Endothelial cell (in vitro differentiated cells): ENCODE measurements around the gene PLXNB2. TPM values are rescaled to one million over a fixed set of nuclear protein-coding genes. Genes with fewer than 3 reads are reported as not detected.
"Not testable (repeated sequence)": the region's sequence is repeated elsewhere in the genome, so short reads cannot be mapped to it uniquely, and the experiment has no call there.

Source experiments
- DNase-seq: peaks from one replicate; pipeline ENCODE4 v3.0.0; 2021; ENCODE audit warnings: low spot score
- H3K27ac Mint-ChIP-seq: one replicate; pipeline ENCODE4 v1.8.0; 2021; ENCODE audit warnings: mixed read lengths, inconsistent platforms; ENCODE audit not compliant: unreplicated experiment
- H3K27me3 Mint-ChIP-seq: one replicate; pipeline ENCODE4 v1.8.0; 2021; ENCODE audit warnings: mild to moderate bottlenecking, moderate library complexity, mixed read lengths, inconsistent platforms; ENCODE audit not compliant: unreplicated experiment
- H3K36me3 Mint-ChIP-seq: one replicate; pipeline ENCODE4 v1.8.0; 2021; ENCODE audit warnings: mild to moderate bottlenecking, low read depth, mixed read lengths, inconsistent platforms; ENCODE audit not compliant: unreplicated experiment
- H3K4me1 Mint-ChIP-seq: one replicate; pipeline ENCODE4 v1.8.0; 2021; ENCODE audit warnings: mild to moderate bottlenecking, mixed read lengths, inconsistent platforms; ENCODE audit not compliant: unreplicated experiment
- H3K4me3 Mint-ChIP-seq: one replicate; pipeline ENCODE4 v1.8.0; 2021; ENCODE audit warnings: mild to moderate bottlenecking, mixed read lengths, inconsistent platforms; ENCODE audit not compliant: unreplicated experiment
- H3K9me3 Mint-ChIP-seq: one replicate; pipeline ENCODE4 v1.8.0; 2021; ENCODE audit warnings: mixed read lengths, inconsistent platforms; ENCODE audit not compliant: unreplicated experiment
- total RNA-seq: library from RNA; stranded (reverse); fragmentation: NEBNext Ultra II Directional; extraction: Animal tissue kit (Norgen Biotek cat#: 25700); gene quantifications from one replicate; pipeline ENCODE4 v1.2.1, GENCODE V29; 2021; ENCODE audit not compliant: unreplicated experiment
- TF ChIP-seq, protein P1 (sequence below): fragments of 200-600 bp; sonication (generic); IDR thresholded peaks from one replicate; pipeline ENCODE4 v1.5.0; 2021; ENCODE audit warnings: antibody characterized with exemption; ENCODE audit not compliant: unreplicated experiment

Gene PLXNB2
- total RNA-seq, 1 donor from 2014 or later: 96.5 TPM

DNA sequence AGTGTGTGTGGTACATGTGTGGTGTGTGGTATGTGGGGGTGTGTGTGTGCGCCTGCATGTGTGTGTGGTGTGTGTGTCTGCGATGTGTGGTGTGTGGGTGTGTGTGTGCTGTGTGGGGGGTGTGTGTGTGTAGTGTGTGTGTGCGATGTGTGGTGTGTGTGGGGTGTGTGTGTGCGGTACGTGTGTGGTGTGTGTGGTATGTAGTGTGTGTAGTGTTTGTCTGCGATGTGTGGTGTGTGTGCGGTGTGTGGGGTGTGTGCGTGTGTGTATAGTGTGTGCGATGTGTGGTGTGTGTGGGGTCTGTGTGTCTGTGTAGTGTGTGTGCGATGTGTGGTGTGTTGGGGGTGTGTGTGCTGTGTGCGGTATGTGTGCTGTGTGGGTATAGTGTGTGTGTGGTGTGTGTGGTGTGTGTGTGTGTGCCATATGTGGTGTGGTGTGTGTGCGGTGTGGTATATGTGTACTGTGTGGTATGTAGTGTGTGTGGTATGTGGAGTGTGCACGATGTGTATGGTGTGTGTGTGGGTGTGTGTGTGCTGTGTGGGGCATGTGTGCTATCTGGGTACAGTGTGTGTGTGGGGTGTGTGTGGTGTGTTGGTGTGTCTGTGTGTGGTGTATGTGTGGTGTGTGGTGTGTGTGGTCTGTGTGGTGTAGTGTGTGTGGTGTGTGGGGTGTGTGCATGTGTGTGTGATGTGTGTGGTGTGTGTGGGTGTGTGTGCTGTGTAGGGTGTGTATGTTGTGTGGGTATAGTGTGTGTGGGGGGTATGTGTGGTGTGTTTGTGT is 30.0 kb upstream of the PLXNB2 start:
- no peak for DNase-seq
- peaks cover 1% of the 10 kb centered on the region for H3K27me3 Mint-ChIP-seq
- no peaks in the 10 kb centered on the region for H3K9me3 Mint-ChIP-seq
- H3K4me1 Mint-ChIP-seq: no peaks in the 10 kb centered on the region
- TF ChIP-seq, protein P1, sequence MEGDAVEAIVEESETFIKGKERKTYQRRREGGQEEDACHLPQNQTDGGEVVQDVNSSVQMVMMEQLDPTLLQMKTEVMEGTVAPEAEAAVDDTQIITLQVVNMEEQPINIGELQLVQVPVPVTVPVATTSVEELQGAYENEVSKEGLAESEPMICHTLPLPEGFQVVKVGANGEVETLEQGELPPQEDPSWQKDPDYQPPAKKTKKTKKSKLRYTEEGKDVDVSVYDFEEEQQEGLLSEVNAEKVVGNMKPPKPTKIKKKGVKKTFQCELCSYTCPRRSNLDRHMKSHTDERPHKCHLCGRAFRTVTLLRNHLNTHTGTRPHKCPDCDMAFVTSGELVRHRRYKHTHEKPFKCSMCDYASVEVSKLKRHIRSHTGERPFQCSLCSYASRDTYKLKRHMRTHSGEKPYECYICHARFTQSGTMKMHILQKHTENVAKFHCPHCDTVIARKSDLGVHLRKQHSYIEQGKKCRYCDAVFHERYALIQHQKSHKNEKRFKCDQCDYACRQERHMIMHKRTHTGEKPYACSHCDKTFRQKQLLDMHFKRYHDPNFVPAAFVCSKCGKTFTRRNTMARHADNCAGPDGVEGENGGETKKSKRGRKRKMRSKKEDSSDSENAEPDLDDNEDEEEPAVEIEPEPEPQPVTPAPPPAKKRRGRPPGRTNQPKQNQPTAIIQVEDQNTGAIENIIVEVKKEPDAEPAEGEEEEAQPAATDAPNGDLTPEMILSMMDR: no peak
- H3K27ac Mint-ChIP-seq: no peak overlapping the region
- H3K36me3 Mint-ChIP-seq: no peaks in the 10 kb centered on the region
- H3K4me3 Mint-ChIP-seq: no peak overlapping the region

DNA sequence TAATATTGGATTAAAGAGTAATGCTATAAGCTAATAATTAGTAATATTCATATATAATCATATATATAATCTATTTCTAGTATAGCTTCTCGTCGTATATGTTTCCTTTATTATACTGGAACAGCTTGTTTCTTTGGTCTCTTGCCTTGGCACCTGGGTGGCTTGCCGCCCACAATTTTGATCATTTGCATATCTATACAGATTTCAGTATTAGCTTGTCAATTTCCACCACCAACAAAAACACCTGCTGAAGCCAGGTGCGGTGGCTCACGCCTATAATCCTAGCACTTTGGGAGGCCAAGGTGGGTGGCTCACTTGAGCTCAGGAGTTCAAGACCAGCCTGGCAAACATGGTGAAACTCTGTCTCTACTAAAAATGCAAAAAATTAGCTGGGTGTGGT is 27.0 kb upstream of the PLXNB2 start:
- H3K27me3 Mint-ChIP-seq, DNase-seq, H3K4me1 Mint-ChIP-seq, H3K9me3 Mint-ChIP-seq, H3K4me3 Mint-ChIP-seq, H3K27ac Mint-ChIP-seq, H3K36me3 Mint-ChIP-seq: not testable (repeated sequence)

DNA sequence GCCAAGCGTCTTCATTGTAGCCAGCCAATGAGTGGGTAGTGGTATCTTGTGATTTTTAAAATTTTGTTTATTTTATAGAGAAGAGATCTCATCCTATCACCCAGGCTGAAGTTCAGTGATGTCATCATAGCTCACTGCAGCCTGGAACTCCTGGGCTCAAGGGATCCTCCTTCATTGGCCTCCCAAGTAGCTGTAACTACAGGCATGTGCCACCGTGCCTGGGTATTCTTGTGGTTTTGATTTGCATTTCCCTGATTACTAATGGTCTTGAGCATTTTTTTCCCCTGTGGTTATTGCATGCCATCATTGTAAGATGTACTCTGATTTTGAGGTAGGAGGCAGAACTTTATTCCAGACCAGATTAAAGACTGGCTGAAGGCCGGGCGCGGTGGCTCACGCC is 21.8 kb upstream of the PLXNB2 start:
- no peak overlapping the region for H3K27ac Mint-ChIP-seq
- H3K4me1 Mint-ChIP-seq: peaks cover 7% of the 10 kb centered on the region
- H3K36me3 Mint-ChIP-seq: no peaks in the 10 kb centered on the region
- no peak overlapping the region for H3K4me3 Mint-ChIP-seq
- DNase-seq: no peak
- TF ChIP-seq, protein P1: no peak
- no peaks in the 10 kb centered on the region for H3K9me3 Mint-ChIP-seq
- peaks cover 7% of the 10 kb centered on the region for H3K27me3 Mint-ChIP-seq

DNA sequence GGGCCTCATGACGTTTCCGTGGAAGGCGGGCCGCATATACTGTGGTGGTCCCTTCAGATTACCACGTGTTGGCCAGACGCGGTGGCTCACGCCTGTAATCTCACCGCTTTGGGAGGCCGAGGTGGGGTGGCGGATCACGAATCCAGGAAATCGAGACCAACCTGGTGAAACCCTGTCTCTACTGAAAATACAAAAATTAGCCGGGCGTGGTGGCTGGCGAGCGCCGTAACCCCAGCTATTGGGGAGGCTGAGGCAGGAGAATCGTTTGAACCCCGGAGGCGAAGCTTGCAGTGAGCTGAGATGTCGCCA is 20.2 kb upstream of the PLXNB2 start:
- H3K9me3 Mint-ChIP-seq: no peaks in the 10 kb centered on the region
- no peaks in the 10 kb centered on the region for H3K36me3 Mint-ChIP-seq
- H3K4me3 Mint-ChIP-seq: peak overlapping the region; percentile 84
- TF ChIP-seq, protein P1: no peak
- DNase-seq: no peak
- peaks cover 7% of the 10 kb centered on the region for H3K27me3 Mint-ChIP-seq
- peaks cover 7% of the 10 kb centered on the region for H3K4me1 Mint-ChIP-seq
- peak overlapping the region; percentile 61 for H3K27ac Mint-ChIP-seq

DNA sequence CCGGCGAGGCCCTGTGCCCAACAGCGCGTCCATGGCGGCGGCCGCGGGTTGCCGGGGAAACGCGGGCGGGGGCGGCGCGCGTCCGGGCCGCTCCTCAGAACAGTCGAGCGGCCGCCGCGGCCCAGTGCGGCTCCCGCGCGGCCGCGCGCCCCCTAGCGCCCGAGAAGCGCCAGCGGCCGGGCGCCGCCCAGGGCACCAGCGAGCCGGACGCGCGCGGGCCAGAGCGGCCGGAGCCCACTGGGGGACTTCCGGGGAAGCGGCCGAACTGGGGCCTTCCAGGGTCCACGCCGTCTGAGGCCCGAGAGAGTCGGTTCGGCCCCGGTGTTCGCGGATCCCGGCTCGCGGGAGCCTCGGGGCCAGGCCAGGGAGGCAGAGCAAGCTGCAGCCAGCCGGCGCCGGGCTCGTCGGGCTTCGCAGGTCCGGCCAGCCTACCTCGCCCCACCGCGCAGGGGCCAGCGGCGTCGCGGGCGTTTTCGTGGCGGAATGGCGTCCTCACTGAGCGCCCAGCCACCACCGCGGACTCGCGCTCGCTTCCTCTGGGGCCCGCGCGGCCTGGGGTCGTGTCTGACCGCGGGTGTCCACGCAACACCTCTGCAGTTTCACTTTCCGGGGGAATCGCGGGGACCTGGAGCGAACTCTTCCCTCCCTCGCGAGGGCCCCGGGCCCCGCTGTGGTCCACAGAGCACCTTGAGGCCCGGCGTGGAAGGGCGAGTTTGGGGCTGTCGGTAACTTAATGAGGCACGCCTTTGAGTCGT is 19.7 kb upstream of the PLXNB2 start, which contains the start of gene DENND6B:
Gene DENND6B (minus strand): TSS at position 57 of the 755 bp plus-strand sequence. CDS start 24 bp downstream, at position 33.
- peak within 1 kb of the TSS; percentile 93 for H3K4me3 Mint-ChIP-seq
- H3K36me3 Mint-ChIP-seq: no peaks in the 10 kb centered on the region
- H3K27me3 Mint-ChIP-seq: peaks cover 7% of the 10 kb centered on the region
- DNase-seq: peak; percentile 85
- no peaks in the 10 kb centered on the region for H3K9me3 Mint-ChIP-seq
- TF ChIP-seq, protein P1: peak; percentile 50
- H3K27ac Mint-ChIP-seq: peak within 1 kb of the TSS; percentile 61
- peaks cover 7% of the 10 kb centered on the region for H3K4me1 Mint-ChIP-seq
